Heart left ventricle (tissue), 16 donors: ENCODE data around the gene RHOT1. TPM values are rescaled to one million over a fixed set of nuclear protein-coding genes. Genes with fewer than 3 reads are reported as not detected.

Experiments used
- ATAC-seq, 4 donors: fragments of 200-7000 bp; cut with Tn5 transposase; one replicate each; pipeline ENCODE4 v1.9.1; 2020 to 2022; ENCODE audit warnings: moderate library complexity in 4 of 4, mild to moderate bottlenecking in 3 of 4, moderate number of reproducible peaks in 1 of 4
- DNase-seq, 5 donors: peaks; one replicate each; pipeline ENCODE4 v3.0.0-alpha.2; 2020
- H3K27ac ChIP-seq, 12 donors: fragments of 200-600 bp; sonication (generic) in 4 of 12; one replicate each; pipeline versions ENCODE4 v1.5.0 to v1.8.0; 2016 to 2022; ENCODE audit warnings: mild to moderate bottlenecking in 2 of 12
- H3K27me3 ChIP-seq, 9 donors: fragments of 200-600 bp; sonication (generic) in 2 of 9; one replicate each; pipeline versions ENCODE4 v1.5.1 to v1.8.0; 2016 to 2022; ENCODE audit warnings: mild to moderate bottlenecking in 3 of 9
- H3K36me3 ChIP-seq, 9 donors: fragments of 200-600 bp; sonication (generic) in 2 of 9; one replicate each; pipeline versions ENCODE4 v1.5.0 to v1.8.0; 2018 to 2022; ENCODE audit warnings: mild to moderate bottlenecking in 2 of 9
- H3K4me1 ChIP-seq, 12 donors: fragments of 200-600 bp; sonication (generic) in 4 of 12; one replicate each; pipeline versions ENCODE4 v1.5.0 to v1.8.0; 2016 to 2022; ENCODE audit warnings: mild to moderate bottlenecking in 3 of 12
- H3K4me3 ChIP-seq, 12 donors: fragments of 200-600 bp; sonication (generic) in 4 of 12; one replicate each; pipeline versions ENCODE4 v1.5.0 to v1.8.0; 2017 to 2022; ENCODE audit warnings: mild to moderate bottlenecking in 9 of 12, moderate library complexity in 4 of 12
- H3K9me3 ChIP-seq, 12 donors: fragments of 200-600 bp; sonication (generic) in 4 of 12; one replicate each; pipeline versions ENCODE4 v1.5.0 to v1.8.0; 2016 to 2022; ENCODE audit warnings: mild to moderate bottlenecking in 1 of 12
- CTCF ChIP-seq, 12 donors: fragments of 200-600 bp; sonication (generic) in 4 of 12; IDR thresholded peaks; one replicate each; pipeline versions ENCODE4 v1.5.0 to v1.8.0; 2018 to 2022; ENCODE audit warnings: antibody characterized with exemption in 12 of 12, mild to moderate bottlenecking in 5 of 12
- POLR2A ChIP-seq, 2 donors: fragments of 450-650 bp; IDR thresholded peaks; one replicate each; pipeline ENCODE4 v1.6.1; 2017; ENCODE audit warnings: antibody characterized with exemption in 2 of 2, mild to moderate bottlenecking in 2 of 2, moderate library complexity in 2 of 2
- WGBS, 4 donors: extraction: QIAGEN DNeasy Blood & Tissue Kit in 2 of 4; methylation state at CpG; one replicate each; pipeline versions ENCODE4 v1.1.5 to v1.1.7; 2013 to 2018; 5-methylcytosine and 5-hydroxymethylcytosine counted together
- intact Hi-C, 10 donors: fragments of 100-400 bp; cut with DNase I; formaldehyde crosslinking; loops; one replicate each; pipeline versions ENCODE4 v1.11.1 to v1.14.2; 2022
- polyA plus RNA-seq, 2 donors: library from polyadenylated mRNA; stranded (reverse); fragments of 200-250 nt; gene quantifications; one replicate each; pipeline ENCODE4 v1.2.3, GENCODE V29; 2013
- total RNA-seq, 9 donors: library from RNA; depleted of rRNA in 2 of 9; stranded (reverse); fragments of >200 nt in 2 of 9; fragmentation: NEBNext Ultra II Directional in 3 of 9; extraction: Animal tissue kit (Norgen Biotek cat#: 25700) in 3 of 9; gene quantifications; one replicate each; pipeline versions ENCODE4 v1.1.0 to v1.2.4, GENCODE V29; 2016 to 2023
- donor health status: ischemic (EF 13 %, LVEDD 7.1; RV severe dilation, severe dysfunction).
- donor health status: healthy with polysubstance abuse.
- donor health status: DM: no; HTN: yes; CAD: no.
- donor health status: DM: no; HTN: no; CAD: no.
- donor health status: ischemic (EF 25% LVEDD 6.9; RV normal size, moderate dysfunction).
- donor health status: ischemic (EF 25% LVEDD 5.7; RV mildly dilated, moderate dysfunction).
- donor health status: healthy.
- donor health status: DM: yes; HTN: yes; CAD: no.
- donor health status: ischemic (EF 35%, LVEDD 5.7; RV mildly dilated, moderate dysfunction).
- donor health status: nonischemic (EF 11% LVEDD 7.7; RV severe dilation, severe dysfunction).
- donor health status: DM: yes; HTN: yes; CAD: no.
- donor health status: PGD.
- donor health status: ischemic (EF 29% LVEDD 5.4; RV normal size, mild dysfunction).
- donor health status: nonischemic (EF 23%, LVEDD 6.1; RV moderate dilation, normal function).

The RHOT1 gene
- total and polyA plus RNA-seq, 11 donors: 41.5 to 76.8 (median 53.5) TPM

- Histone ChIP-seq H3K9me3 (no peaks in the 10 kb centered on the region), H3K36me3 (peaks cover 0 to 100% (median 84%) of the 10 kb centered on the region in 9 donors), H3K4me3 (no peak overlapping the region), H3K27me3 (no peaks in the 10 kb centered on the region), H3K27ac (no peak overlapping the region), H3K4me1 (no peaks in the 10 kb centered on the region)
- TF ChIP-seq POLR2A (IDR thresholded peaks at IDR 0.05): no peak
- no peak for TF ChIP-seq CTCF (IDR thresholded peaks at IDR 0.05)
- 92 to 97% (median 94%) methylated on average over 6 of the region's 6 CpGs for WGBS, 4 donors
- ATAC-seq: no peak
- DNase-seq: no peak
- intact Hi-C loops: no loop called here
Measured at GRCh38 chr17:32192379-32192778, 50.1 kb downstream of the RHOT1 start.

GRCh38 chr17:32197987-32198386 lies 55.7 kb downstream of the RHOT1 start:
- Histone ChIP-seq H3K27ac (no peak overlapping the region), H3K27me3 (no peaks in the 10 kb centered on the region), H3K9me3 (no peaks in the 10 kb centered on the region), H3K4me1 (no peaks in the 10 kb centered on the region), H3K4me3 (no peak overlapping the region), H3K36me3 (peaks cover 0 to 100% (median 100%) of the 10 kb centered on the region in 9 donors)
- ATAC-seq (no peak), DNase-seq (no peak)
- TF ChIP-seq CTCF (IDR thresholded peaks at IDR 0.05) (no peak), POLR2A (IDR thresholded peaks at IDR 0.05) (no peak)
- intact Hi-C loops: no loop called here
- 95 to 100% (median 98%) methylated on average over 1 of the region's 1 CpG for WGBS, 4 donors

GRCh38 chr17:32206861-32207260 lies 64.6 kb downstream of the RHOT1 start:
- intact Hi-C loops: loop anchor here in 2 of 10 donors (5.0 to 10.0 kb wide), 2 partner anchors 58 to 175 kb away; partner anchors contain the start of gene RHBDL3 (in 1 of the 2)
- peaks cover 0 to 100% (median 88%) of the 10 kb centered on the region in 9 donors for H3K36me3 ChIP-seq
- WGBS, 4 donors: 91 to 93% (median 93%) methylated on average over 2 of the region's 2 CpGs

GRCh38 chr17:32208436-32208835 lies 66.1 kb downstream of the RHOT1 start:
- H3K27ac ChIP-seq: no peak overlapping the region
- no peaks in the 10 kb centered on the region for H3K27me3 ChIP-seq
- TF ChIP-seq POLR2A (IDR thresholded peaks at IDR 0.05) (no peak), CTCF (IDR thresholded peaks at IDR 0.05) (no peak)
- no peak overlapping the region for H3K4me3 ChIP-seq
- no peaks in the 10 kb centered on the region for H3K9me3 ChIP-seq
- H3K4me1 ChIP-seq: peaks cover 0 to under 1% (median 0%) of the 10 kb centered on the region in 12 donors
- DNase-seq (no peak), ATAC-seq (no peak)
- peaks cover 0 to 100% (median 82%) of the 10 kb centered on the region in 9 donors for H3K36me3 ChIP-seq
- intact Hi-C loops: loop anchor here in 2 of 10 donors (5.0 to 10.0 kb wide), 2 partner anchors 56 to 174 kb away; partner anchors contain the start of gene RHBDL3 (in 1 of the 2)

More at GRCh38 chr17:32206861-32207260, 64.6 kb downstream of the RHOT1 start:
- DNase-seq (no peak), ATAC-seq (no peak)
- no peak overlapping the region for H3K27ac ChIP-seq
- no peak overlapping the region for H3K4me3 ChIP-seq
- TF ChIP-seq POLR2A (IDR thresholded peaks at IDR 0.05) (no peak), CTCF (IDR thresholded peaks at IDR 0.05) (no peak)
- no peaks in the 10 kb centered on the region for H3K9me3 ChIP-seq
- no peaks in the 10 kb centered on the region for H3K27me3 ChIP-seq
- no peaks in the 10 kb centered on the region for H3K4me1 ChIP-seq
